Retinal pigment epithelial cell (primary cell): Measurements from ENCODE around the gene SLC25A34.
A peak's percentile ranks its signal among the peaks of the same experiment; 100 is the strongest.

Source experiments
- DNase-seq: peaks from one replicate; pipeline ENCODE4 v3.0.0-alpha.2; 2010; ENCODE audit warnings: low read depth
- H3K4me3 ChIP-seq: 2 replicates; pipeline ENCODE4 v1.5.1; 2011; ENCODE audit warnings: mild to moderate bottlenecking, low read length, control low read depth, moderate library complexity
- CTCF ChIP-seq: conservative IDR thresholded peaks from 2 replicates; pipeline ENCODE4 v1.5.1; 2011; ENCODE audit warnings: low read depth, low read length, control low read depth, inconsistent platforms

Gene SLC25A34

DNA sequence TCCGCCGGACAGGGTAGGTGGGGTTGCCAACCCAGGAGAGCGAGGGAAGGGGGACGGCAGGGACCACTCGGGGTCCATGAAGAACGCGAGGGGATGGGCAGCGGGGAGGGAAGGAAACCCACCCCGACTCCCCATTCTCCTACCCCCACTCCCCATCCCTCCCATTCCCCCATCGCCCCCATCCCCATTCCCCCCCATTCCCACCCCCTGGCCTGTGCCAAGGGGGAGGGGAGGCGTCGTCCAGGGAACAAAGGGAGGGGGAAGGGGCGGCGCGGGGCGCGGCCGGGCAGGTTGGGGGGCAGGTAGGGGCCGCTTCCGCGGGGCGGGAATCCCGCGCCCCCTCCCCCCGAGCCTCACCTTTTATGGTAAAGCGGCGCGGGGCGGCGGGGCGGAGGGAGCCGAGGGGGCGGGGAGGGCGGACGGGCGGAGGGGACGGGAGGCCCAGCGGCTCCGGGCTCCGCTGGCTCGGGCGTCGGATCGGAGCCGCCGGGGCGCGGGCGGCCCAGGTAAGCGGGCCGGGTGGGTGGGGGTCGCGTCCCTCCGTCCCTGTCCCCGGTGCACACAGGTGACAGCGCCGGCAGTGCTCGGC lies 22.4 kb downstream of the SLC25A34 start, which contains the start of gene FBLIM1:
Gene FBLIM1, plus strand, starts transcription at position 453 of the 589 bp plus-strand sequence. CDS start 6,189 bp downstream, outside the sequence.
- H3K4me3 ChIP-seq = peak within 1 kb of the TSS; percentile 73
- DNase-seq = no peak
- TF ChIP-seq CTCF = no peak

GRCh38 chr1:15758953-15759661 lies 23.0 kb downstream of the SLC25A34 start:
- peak overlapping the region; percentile 73 for H3K4me3 ChIP-seq
- TF ChIP-seq CTCF = no peak
- DNase-seq = no peak

DNA sequence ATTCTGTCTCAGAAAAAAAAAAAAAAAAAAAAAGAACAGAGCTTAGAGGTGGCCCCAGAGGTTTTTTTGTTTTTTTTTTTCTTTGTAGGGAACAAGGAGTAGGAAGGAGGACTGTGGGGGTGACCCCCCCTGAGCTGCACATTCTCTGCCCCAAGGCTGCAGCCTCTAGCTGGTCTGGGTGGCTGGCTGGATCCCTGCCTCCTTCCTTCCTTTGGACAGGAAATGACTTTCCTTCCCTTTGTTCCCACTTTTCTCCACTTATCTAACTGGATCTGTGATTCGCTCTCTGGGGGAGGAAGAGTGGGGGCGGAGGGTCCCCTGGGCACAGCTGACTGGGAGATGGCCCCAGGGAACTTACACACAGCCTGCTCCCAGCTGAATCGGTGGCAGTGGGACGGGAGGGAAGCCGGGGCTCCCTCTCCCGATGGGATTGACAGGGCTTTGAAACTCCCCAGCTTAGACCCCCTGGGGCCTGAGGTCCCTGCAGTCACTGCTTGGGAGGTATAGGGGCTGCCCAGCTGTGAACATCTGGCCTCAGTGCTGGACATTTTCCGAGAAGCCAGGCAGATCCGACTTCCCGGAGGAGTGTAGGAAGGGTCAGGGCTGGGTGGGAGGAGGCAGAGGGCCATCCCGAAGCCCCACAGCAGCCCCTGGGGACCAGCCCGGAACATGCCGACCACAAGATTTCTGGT lies 24.6 kb downstream of the SLC25A34 start:
- no peak for DNase-seq
- no peak for TF ChIP-seq CTCF
- H3K4me3 ChIP-seq = peak overlapping the region; percentile 29

DNA sequence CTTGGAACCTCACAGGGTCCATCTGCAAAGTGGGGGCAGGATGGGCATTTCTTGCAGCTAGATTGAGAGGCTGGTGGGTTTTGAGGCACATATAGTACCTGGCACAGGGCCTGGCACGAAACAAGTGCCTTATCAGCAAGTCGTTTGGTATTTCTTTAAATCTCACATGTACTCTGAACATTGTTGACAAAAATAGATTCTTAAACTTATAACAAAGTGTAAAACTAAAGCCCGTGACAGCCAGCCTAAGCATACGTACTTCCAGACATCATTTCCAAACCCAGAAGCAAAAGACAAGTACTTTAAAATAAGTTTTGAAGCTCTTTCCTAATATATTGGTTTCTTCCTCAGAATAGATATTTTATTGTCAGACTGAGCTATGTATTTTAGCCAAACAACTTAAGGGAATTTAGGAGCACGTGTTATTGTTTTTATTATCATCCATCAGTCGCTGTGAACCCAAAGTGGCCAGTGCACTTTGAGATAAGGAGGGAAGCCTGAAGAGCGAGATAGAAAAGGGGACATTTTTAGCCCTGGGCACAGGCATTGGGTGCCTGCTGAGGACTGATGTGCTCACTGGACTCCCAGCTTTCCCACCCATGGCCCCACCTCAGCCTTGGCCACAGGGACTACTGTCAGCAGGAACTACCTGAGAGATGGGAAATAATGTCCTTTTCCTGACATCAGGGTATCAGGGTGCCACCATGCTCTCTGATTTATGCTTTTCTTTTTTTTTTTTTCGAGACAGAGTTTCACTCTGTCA lies 25.5 kb downstream of the SLC25A34 start:
- no peak for TF ChIP-seq CTCF
- DNase-seq = no peak
- peak overlapping the region; percentile 29 for H3K4me3 ChIP-seq

DNA sequence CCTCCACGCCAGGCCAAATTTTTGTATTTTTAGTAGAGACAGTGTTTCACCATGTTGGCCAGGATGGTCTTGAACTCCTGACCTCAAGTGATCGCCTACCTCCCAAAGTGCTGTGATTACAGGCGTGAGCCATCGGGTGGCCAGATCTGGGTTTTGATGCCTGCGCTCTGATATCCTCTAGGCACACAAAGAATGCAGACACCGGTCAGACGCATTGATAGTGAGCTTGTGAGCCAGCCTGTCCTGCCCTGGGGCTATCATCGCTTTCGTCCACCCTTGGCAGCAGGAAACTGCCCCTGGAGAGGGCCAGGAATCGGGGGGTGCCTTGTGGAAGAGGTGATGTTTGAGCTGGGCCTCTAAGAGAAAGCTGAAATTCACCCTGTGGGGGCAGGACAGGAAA lies 26.5 kb downstream of the SLC25A34 start:
- TF ChIP-seq CTCF = no peak
- no peak for DNase-seq
- H3K4me3 ChIP-seq = no peak overlapping the region

- no peak overlapping the region for H3K4me3 ChIP-seq
- DNase-seq = no peak
- no peak for TF ChIP-seq CTCF
Observed at GRCh38 chr1:15764269-15764764, 28.3 kb downstream of the SLC25A34 start.
